Measurements from ENCODE around the gene GRHL1.
A peak's percentile ranks its signal among the peaks of the same experiment; 100 is the strongest.

GRHL1 gene

GRCh38 chr2:9946076-9946475 is 5.4 kb upstream of the GRHL1 start:
- no peak overlapping the region for H3K4me3 ChIP-seq (ENCODE audit: low read length)
- DNase-seq (ENCODE audit: low read depth, low spot score): no peak

GRCh38 chr2:9946818-9947217 is 4.7 kb upstream of the GRHL1 start:
- H3K4me3 ChIP-seq (ENCODE audit: low read length): no peak overlapping the region
- no peak for DNase-seq (ENCODE audit: low read depth, low spot score)

GRCh38 chr2:9948721-9949120 is 2.8 kb upstream of the GRHL1 start:
- H3K4me3 ChIP-seq (ENCODE audit: low read length): no peak overlapping the region
- DNase-seq (ENCODE audit: low read depth, low spot score): no peak

- no peak overlapping the region for H3K4me3 ChIP-seq (ENCODE audit: low read length)
Observed at GRCh38 chr2:9949239-9949991, 2.1 kb upstream of the GRHL1 start.

GRCh38 chr2:9949992-9950520 is 1.4 kb upstream of the GRHL1 start:
- no peak for DNase-seq (ENCODE audit: low read depth, low spot score)
- no peak overlapping the region for H3K4me3 ChIP-seq (ENCODE audit: low read length)

More at GRCh38 chr2:9949239-9949991, 2.1 kb upstream of the GRHL1 start:
- no peak for DNase-seq (ENCODE audit: low read depth, low spot score)

- DNase-seq (ENCODE audit: low read depth, low spot score): no peak
- H3K4me3 ChIP-seq (ENCODE audit: low read length): peak overlapping the region; percentile 53
Observed at GRCh38 chr2:9950521-9951271, 797 bp upstream of the GRHL1 start.

GRCh38 chr2:9951272-9951521 is 296 bp upstream of the GRHL1 start:
- DNase-seq (ENCODE audit: low read depth, low spot score): no peak
- H3K4me3 ChIP-seq (ENCODE audit: low read length): peak overlapping the region; percentile 53

GRCh38 chr2:9952286-9952737 is 819 bp downstream of the GRHL1 start:
- H3K4me3 ChIP-seq (ENCODE audit: low read length): peak overlapping the region; percentile 57
- no peak for DNase-seq (ENCODE audit: low read depth, low spot score)

- DNase-seq (ENCODE audit: low read depth, low spot score): no peak
- H3K4me3 ChIP-seq (ENCODE audit: low read length): no peak overlapping the region
Observed at GRCh38 chr2:9952856-9953503, 1.5 kb downstream of the GRHL1 start.

- no peak overlapping the region for H3K4me3 ChIP-seq (ENCODE audit: low read length)
- no peak for DNase-seq (ENCODE audit: low read depth, low spot score)
Observed at GRCh38 chr2:9954136-9954535, 2.6 kb downstream of the GRHL1 start.

GRCh38 chr2:9958057-9958456 is 6.6 kb downstream of the GRHL1 start:
- DNase-seq (ENCODE audit: low read depth, low spot score): no peak
- no peak overlapping the region for H3K4me3 ChIP-seq (ENCODE audit: low read length)

GRCh38 chr2:9959262-9959661 is 7.8 kb downstream of the GRHL1 start:
- DNase-seq (ENCODE audit: low read depth, low spot score): no peak
- H3K4me3 ChIP-seq (ENCODE audit: low read length): no peak overlapping the region

GRCh38 chr2:9961013-9961412 is 9.5 kb downstream of the GRHL1 start:
- H3K4me3 ChIP-seq (ENCODE audit: low read length): no peak overlapping the region

GRCh38 chr2:9964334-9964980 is 13.0 kb downstream of the GRHL1 start:
- no peak overlapping the region for H3K4me3 ChIP-seq (ENCODE audit: low read length)
- DNase-seq (ENCODE audit: low read depth, low spot score): no peak

More at GRCh38 chr2:9961013-9961412, 9.5 kb downstream of the GRHL1 start:
- DNase-seq (ENCODE audit: low read depth, low spot score): no peak

- DNase-seq (ENCODE audit: low read depth, low spot score): peak; percentile 9
- H3K4me3 ChIP-seq (ENCODE audit: low read length): no peak overlapping the region
Observed at GRCh38 chr2:9965119-9965822, 13.8 kb downstream of the GRHL1 start.

- H3K4me3 ChIP-seq (ENCODE audit: low read length): no peak overlapping the region
- peak; percentile 55 for DNase-seq (ENCODE audit: low read depth, low spot score)
Observed at GRCh38 chr2:9966491-9967022, 15.1 kb downstream of the GRHL1 start.

- no peak for DNase-seq (ENCODE audit: low read depth, low spot score)
- no peak overlapping the region for H3K4me3 ChIP-seq (ENCODE audit: low read length)
Observed at GRCh38 chr2:9967053-9967775, 15.7 kb downstream of the GRHL1 start.

Data from Jurkat, Clone E6-1 (cell line).